Astrocyte (in vitro differentiated cells and primary cell): Measurements from ENCODE around the gene SSTR5. TPM values are rescaled to one million over a fixed set of nuclear protein-coding genes. Genes with fewer than 3 reads are reported as not detected.
A peak's percentile ranks its signal among the peaks of the same experiment; 100 is the strongest.

Experiments used
- DNase-seq: peaks from one replicate; pipeline ENCODE4 v3.0.0-alpha.2; 2010; ENCODE audit warnings: low read depth
- FAIRE-seq: peaks from 2 replicates; lab custom pipeline; 2011; peaks lifted over from hg19 to GRCh38; lab: Jason Lieb, UNC
- H2AFZ ChIP-seq: 2 replicates; pipeline ENCODE4 v1.6.0; 2012; ENCODE audit warnings: low read depth, low read length, inconsistent platforms
- H3K27ac ChIP-seq: 2 replicates; pipeline ENCODE4 v1.5.1; 2011; ENCODE audit warnings: low read depth, low read length, inconsistent platforms
- H3K27me3 ChIP-seq: 2 replicates; pipeline ENCODE4 v1.6.0; 2011; ENCODE audit warnings: low read length, inconsistent platforms; ENCODE audit not compliant: insufficient read depth
- H3K36me3 ChIP-seq: 2 replicates; pipeline ENCODE4 v1.5.1; 2011; ENCODE audit warnings: low read length, inconsistent platforms; ENCODE audit not compliant: insufficient read depth
- H3K4me1 ChIP-seq: 2 replicates; pipeline ENCODE4 v1.5.1; 2011; ENCODE audit warnings: low read length, inconsistent platforms; ENCODE audit not compliant: insufficient read depth
- H3K4me2 ChIP-seq: 2 replicates; pipeline ENCODE4 v1.6.0; 2012; ENCODE audit warnings: low read length, inconsistent platforms
- H3K4me3 ChIP-seq: 2 replicates; pipeline ENCODE4 v1.5.1; 2011; ENCODE audit warnings: low read depth, mild to moderate bottlenecking, low read length, inconsistent platforms; ENCODE audit not compliant: insufficient read depth
- H3K79me2 ChIP-seq: 2 replicates; pipeline ENCODE4 v1.6.0; 2012; ENCODE audit warnings: mild to moderate bottlenecking, low read length, inconsistent platforms; ENCODE audit not compliant: insufficient read depth
- H3K9ac ChIP-seq: 2 replicates; pipeline ENCODE4 v1.6.0; 2012; ENCODE audit warnings: mild to moderate bottlenecking, low read length, inconsistent platforms
- H3K9me3 ChIP-seq: 2 replicates; pipeline ENCODE4 v1.5.1; 2012; ENCODE audit warnings: low read depth, mild to moderate bottlenecking, low read length, inconsistent platforms; ENCODE audit not compliant: insufficient read depth
- H4K20me1 ChIP-seq: 2 replicates; pipeline ENCODE4 v1.6.0; 2012; ENCODE audit warnings: low read length, inconsistent platforms; ENCODE audit not compliant: insufficient read depth
- H3K27ac Mint-ChIP-seq: one replicate; pipeline ENCODE4 v1.8.0; 2021; ENCODE audit warnings: mild to moderate bottlenecking, mixed read lengths; ENCODE audit not compliant: unreplicated experiment
- H3K27me3 Mint-ChIP-seq: one replicate; pipeline ENCODE4 v1.8.0; 2021; ENCODE audit warnings: low read depth, mixed read lengths; ENCODE audit not compliant: unreplicated experiment
- H3K36me3 Mint-ChIP-seq: one replicate; pipeline ENCODE4 v1.8.0; 2021; ENCODE audit warnings: low read depth, mixed read lengths; ENCODE audit not compliant: unreplicated experiment
- H3K4me1 Mint-ChIP-seq: one replicate; pipeline ENCODE4 v1.8.0; 2021; ENCODE audit warnings: low read depth, mixed read lengths; ENCODE audit not compliant: unreplicated experiment
- H3K4me3 Mint-ChIP-seq: one replicate; pipeline ENCODE4 v1.8.0; 2021; ENCODE audit warnings: mild to moderate bottlenecking, moderate library complexity, mixed read lengths; ENCODE audit not compliant: unreplicated experiment
- H3K9me3 Mint-ChIP-seq: one replicate; pipeline ENCODE4 v1.8.0; 2021; ENCODE audit warnings: mild to moderate bottlenecking, mixed read lengths; ENCODE audit not compliant: unreplicated experiment
- EZH2 ChIP-seq: IDR thresholded peaks from 2 replicates; pipeline ENCODE4 v1.6.1; 2012; ENCODE audit warnings: mild to moderate bottlenecking, low read length, inconsistent platforms; ENCODE audit not compliant: insufficient read depth
- total RNA-seq: library from RNA; stranded (reverse); gene quantifications from 2 replicates; pipeline ENCODE4 v1.2.1, GENCODE V29; 2021
- TF ChIP-seq, protein P1 (sequence below): IDR thresholded peaks from 2 replicates; pipeline ENCODE4 v1.5.1; 2011; ENCODE audit warnings: low read depth, mild to moderate bottlenecking, inconsistent platforms, low read length, moderate library complexity; ENCODE audit not compliant: insufficient read depth

SSTR5 gene
- total RNA-seq, 1 donor from 2014 or later = not detected

DNA sequence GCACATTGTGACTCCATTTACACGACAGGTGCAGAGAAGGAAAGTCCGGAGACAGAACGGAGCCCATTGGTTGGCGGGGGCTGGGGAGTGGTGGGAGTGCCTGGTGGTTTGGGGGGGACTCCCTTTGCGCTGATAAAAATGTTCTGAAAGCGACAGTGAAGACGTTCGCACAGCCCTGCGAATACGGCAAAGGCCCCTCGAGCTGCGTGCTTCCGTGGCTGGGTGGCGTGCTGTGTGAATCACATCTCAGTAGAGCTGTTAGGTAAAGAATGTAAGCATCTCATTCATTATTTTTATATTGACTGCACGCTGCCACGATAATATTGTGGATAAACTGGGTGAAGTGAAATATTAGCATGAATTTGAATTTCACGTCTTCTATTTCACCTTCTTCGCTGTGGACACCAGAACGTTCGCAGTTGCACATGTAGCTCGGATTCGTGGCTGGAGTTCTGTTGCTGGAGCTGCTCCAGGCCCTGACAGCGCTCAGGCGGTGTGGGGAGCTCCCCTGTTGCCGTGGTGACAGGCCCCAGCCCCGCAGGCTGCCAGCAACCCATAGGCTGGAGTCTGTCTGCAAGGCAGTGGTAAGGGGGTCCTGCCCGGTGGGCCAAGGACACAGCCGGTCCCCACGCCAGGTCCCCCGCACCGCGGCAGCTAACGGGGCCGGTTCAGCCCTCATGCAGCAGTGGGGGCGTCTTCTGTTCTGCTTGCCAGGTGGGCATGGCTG, 46.3 kb upstream of the SSTR5 start:
- DNase-seq (no peak), FAIRE-seq (no peak)
- no peaks in the 10 kb centered on the region for H3K9me3 ChIP-seq
- no peak overlapping the region for H2AFZ ChIP-seq
- H3K4me3 ChIP-seq = no peak overlapping the region
- no peak for TF ChIP-seq EZH2
- TF ChIP-seq, protein P1, sequence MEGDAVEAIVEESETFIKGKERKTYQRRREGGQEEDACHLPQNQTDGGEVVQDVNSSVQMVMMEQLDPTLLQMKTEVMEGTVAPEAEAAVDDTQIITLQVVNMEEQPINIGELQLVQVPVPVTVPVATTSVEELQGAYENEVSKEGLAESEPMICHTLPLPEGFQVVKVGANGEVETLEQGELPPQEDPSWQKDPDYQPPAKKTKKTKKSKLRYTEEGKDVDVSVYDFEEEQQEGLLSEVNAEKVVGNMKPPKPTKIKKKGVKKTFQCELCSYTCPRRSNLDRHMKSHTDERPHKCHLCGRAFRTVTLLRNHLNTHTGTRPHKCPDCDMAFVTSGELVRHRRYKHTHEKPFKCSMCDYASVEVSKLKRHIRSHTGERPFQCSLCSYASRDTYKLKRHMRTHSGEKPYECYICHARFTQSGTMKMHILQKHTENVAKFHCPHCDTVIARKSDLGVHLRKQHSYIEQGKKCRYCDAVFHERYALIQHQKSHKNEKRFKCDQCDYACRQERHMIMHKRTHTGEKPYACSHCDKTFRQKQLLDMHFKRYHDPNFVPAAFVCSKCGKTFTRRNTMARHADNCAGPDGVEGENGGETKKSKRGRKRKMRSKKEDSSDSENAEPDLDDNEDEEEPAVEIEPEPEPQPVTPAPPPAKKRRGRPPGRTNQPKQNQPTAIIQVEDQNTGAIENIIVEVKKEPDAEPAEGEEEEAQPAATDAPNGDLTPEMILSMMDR = no peak
- no peaks in the 10 kb centered on the region for H3K4me1 ChIP-seq
- peaks cover 33% of the 10 kb centered on the region for H3K27me3 Mint-ChIP-seq
- no peak overlapping the region for H3K27ac ChIP-seq
- H3K27me3 ChIP-seq = peaks cover 29% of the 10 kb centered on the region
- H3K4me1 Mint-ChIP-seq = no peaks in the 10 kb centered on the region
- no peak overlapping the region for H3K4me2 ChIP-seq
- no peak overlapping the region for H3K9ac ChIP-seq
- H3K79me2 ChIP-seq = no peaks in the 10 kb centered on the region
- H3K36me3 ChIP-seq = no peaks in the 10 kb centered on the region
- no peak overlapping the region for H3K27ac Mint-ChIP-seq
- no peaks in the 10 kb centered on the region for H3K9me3 Mint-ChIP-seq
- H4K20me1 ChIP-seq = no peaks in the 10 kb centered on the region
- no peaks in the 10 kb centered on the region for H3K36me3 Mint-ChIP-seq
- peak overlapping the region; percentile 35 for H3K4me3 Mint-ChIP-seq

DNA sequence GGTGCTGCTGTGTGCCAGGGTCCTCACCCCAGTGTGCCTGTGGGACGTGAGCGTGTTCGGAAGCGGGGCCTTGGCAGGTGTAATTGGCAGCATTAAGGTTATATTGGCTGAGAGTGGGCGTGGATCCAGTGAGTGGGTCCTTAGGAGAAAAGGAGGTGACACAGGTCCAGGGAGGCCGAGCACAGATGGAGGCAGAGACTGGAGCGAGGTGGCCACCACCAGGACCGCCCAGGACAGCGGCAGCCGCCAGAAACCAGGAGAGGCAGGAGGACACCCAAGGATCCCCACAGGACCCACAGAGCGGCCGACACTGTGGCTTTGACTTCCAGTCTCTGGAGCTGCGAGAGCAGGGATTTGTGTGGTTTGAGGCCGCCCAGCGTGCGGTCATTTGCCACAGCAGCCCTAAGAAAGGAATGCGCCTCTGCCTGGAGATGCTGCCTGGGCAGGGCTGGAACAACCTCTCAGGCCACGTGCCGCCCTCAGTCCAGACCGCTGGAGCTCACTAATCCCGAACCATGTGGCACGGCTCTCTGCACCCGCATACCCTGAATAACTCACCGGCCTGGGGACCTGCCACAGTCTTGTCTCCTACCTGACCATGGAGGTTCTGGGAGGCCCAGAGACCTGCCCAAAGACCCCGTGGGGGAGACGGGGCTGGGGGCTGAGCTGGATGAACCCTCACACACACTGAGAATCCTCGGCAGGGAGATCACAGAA, 45.6 kb upstream of the SSTR5 start:
- no peak overlapping the region for H3K4me3 ChIP-seq
- Mint-ChIP-seq H3K4me1 (no peaks in the 10 kb centered on the region), H3K27me3 (peaks cover 33% of the 10 kb centered on the region), H3K9me3 (no peaks in the 10 kb centered on the region), H3K27ac (no peak overlapping the region), H3K36me3 (no peaks in the 10 kb centered on the region), H3K4me3 (no peak overlapping the region)
- TF ChIP-seq, protein P1 = no peak
- TF ChIP-seq EZH2 = peak; percentile 40
- H3K27ac ChIP-seq = no peak overlapping the region
- no peaks in the 10 kb centered on the region for H3K4me1 ChIP-seq
- H3K27me3 ChIP-seq = peaks cover 28% of the 10 kb centered on the region
- H4K20me1 ChIP-seq = no peaks in the 10 kb centered on the region
- no peaks in the 10 kb centered on the region for H3K36me3 ChIP-seq
- FAIRE-seq (no peak), DNase-seq (no peak)
- no peaks in the 10 kb centered on the region for H3K9me3 ChIP-seq
- no peaks in the 10 kb centered on the region for H3K79me2 ChIP-seq
- H3K4me2 ChIP-seq = no peak overlapping the region
- H3K9ac ChIP-seq = no peak overlapping the region
- no peak overlapping the region for H2AFZ ChIP-seq

DNA sequence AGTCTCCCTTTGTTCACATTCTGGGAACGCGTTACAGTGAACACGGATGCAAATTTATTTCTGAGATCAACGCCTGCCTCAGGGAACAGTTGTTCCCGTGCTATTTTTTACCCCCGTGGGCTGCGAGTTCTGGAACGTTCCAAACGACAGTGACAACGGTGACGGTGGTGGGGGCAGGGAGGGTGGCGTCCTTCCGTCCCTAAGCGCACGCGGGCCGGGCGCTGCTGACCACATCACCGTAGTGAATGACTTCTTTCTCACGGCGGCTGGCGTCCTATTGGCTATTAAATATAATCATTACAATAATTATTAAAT, 45.1 kb upstream of the SSTR5 start:
- DNase-seq = no peak
- H3K27me3 ChIP-seq = peaks cover 25% of the 10 kb centered on the region
- no peak overlapping the region for H3K27ac ChIP-seq
- FAIRE-seq = no peak
- H3K9ac ChIP-seq = no peak overlapping the region
- Mint-ChIP-seq H3K9me3 (no peaks in the 10 kb centered on the region), H3K36me3 (no peaks in the 10 kb centered on the region), H3K27me3 (peaks cover 33% of the 10 kb centered on the region), H3K4me1 (no peaks in the 10 kb centered on the region), H3K4me3 (no peak overlapping the region), H3K27ac (no peak overlapping the region)
- no peaks in the 10 kb centered on the region for H3K4me1 ChIP-seq
- no peak overlapping the region for H3K4me3 ChIP-seq
- H3K79me2 ChIP-seq = no peaks in the 10 kb centered on the region
- no peaks in the 10 kb centered on the region for H3K9me3 ChIP-seq
- no peaks in the 10 kb centered on the region for H3K36me3 ChIP-seq
- TF ChIP-seq, protein P1 = no peak
- TF ChIP-seq EZH2 = no peak
- no peak overlapping the region for H2AFZ ChIP-seq
- H3K4me2 ChIP-seq = no peak overlapping the region
- no peaks in the 10 kb centered on the region for H4K20me1 ChIP-seq
